IMR-90 (cell line): ENCODE results near the gene L1CAM. TPM values are rescaled to one million over a fixed set of nuclear protein-coding genes. Genes with fewer than 3 reads are reported as not detected.

Source experiments
- ATAC-seq: fragments of 200-7000 bp; cut with Tn5 transposase; 2 replicates; pipeline ENCODE4 v1.9.1; 2020; ENCODE audit warnings: low read depth, mild to moderate bottlenecking, moderate library complexity
- BruUV-seq: library from RNA; stranded (reverse); fragments of 400-500 nt; replicated peaks from 2 replicates; lab custom pipeline; 2021; lab: Mats Ljungman, UMichigan
- CTCF ChIA-PET: fragments of 300-600 bp; formaldehyde crosslinking; extraction: SDS; loops from one replicate; lab custom pipeline; 2021; ENCODE audit warnings: antibody characterized with exemption; lab: Yijun Ruan, JAX
- POLR2A ChIA-PET: fragments of 300-600 bp; sonication (Branson Sonifier 250); formaldehyde crosslinking; loops from one replicate; lab custom pipeline; 2022; ENCODE audit warnings: antibody characterized with exemption; ENCODE audit not compliant: unreplicated experiment; lab: Charles Lee
- DNase-seq: peaks from one replicate; pipeline ENCODE4 v3.0.0; 2013
- H2AFZ ChIP-seq: replicated peaks from 2 replicates; pipeline ENCODE3; 2013; ENCODE audit warnings: low read length, mild to moderate bottlenecking; ENCODE audit not compliant: poor library complexity
- H2AK5ac ChIP-seq: 2 replicates; pipeline ENCODE4 v1.6.1; 2013; ENCODE audit warnings: low read depth, low read length, inconsistent platforms
- H2AK9ac ChIP-seq: replicated peaks from 2 replicates; pipeline ENCODE3; 2013; ENCODE audit warnings: mild to moderate bottlenecking, low read depth, low read length, moderate library complexity; ENCODE audit not compliant: poor library complexity
- H2BK120ac ChIP-seq: 2 replicates; pipeline ENCODE4 v1.6.1; 2013; ENCODE audit warnings: low read depth, low read length, inconsistent platforms
- H2BK15ac ChIP-seq: 3 replicates; pipeline ENCODE4 v1.6.1; 2013; ENCODE audit warnings: low read depth, low read length, inconsistent platforms
- H2BK20ac ChIP-seq: 2 replicates; pipeline ENCODE4 v1.6.1; 2013; ENCODE audit warnings: low read depth, mild to moderate bottlenecking, inconsistent platforms, low read length, moderate library complexity
- H2BK5ac ChIP-seq: 2 replicates; pipeline ENCODE4 v1.6.1; 2013; ENCODE audit warnings: mild to moderate bottlenecking, low read depth, low read length, inconsistent platforms; ENCODE audit not compliant: poor library complexity, severe bottlenecking
- H3K14ac ChIP-seq: replicated peaks from 2 replicates; pipeline ENCODE4 v1.6.1; 2013; ENCODE audit warnings: low read depth, low read length, inconsistent platforms
- H3K18ac ChIP-seq: 2 replicates; pipeline ENCODE4 v1.6.1; 2013; ENCODE audit warnings: low read depth, low read length, control low read depth
- H3K23ac ChIP-seq: 2 replicates; pipeline ENCODE4 v1.6.1; 2013; ENCODE audit warnings: low read depth, low read length, inconsistent platforms
- H3K27ac ChIP-seq: 2 replicates; pipeline ENCODE4 v1.5.1; 2013; ENCODE audit warnings: mild to moderate bottlenecking, control low read depth, low read length; ENCODE audit not compliant: insufficient read depth
- H3K27me3 ChIP-seq: 2 replicates; pipeline ENCODE4 v1.6.1; 2013; ENCODE audit warnings: low read length; ENCODE audit not compliant: control insufficient read depth, insufficient read depth
- H3K36me3 ChIP-seq: 2 replicates; pipeline ENCODE4 v1.6.1; 2013; ENCODE audit warnings: low read length, mixed read lengths; ENCODE audit not compliant: control insufficient read depth, insufficient read depth
- H3K4ac ChIP-seq: 2 replicates; pipeline ENCODE4 v1.6.1; 2013; ENCODE audit warnings: low read depth, low read length, inconsistent platforms
- H3K4me1 ChIP-seq: 2 replicates; pipeline ENCODE4 v1.6.1; 2013; ENCODE audit warnings: low read length, mixed read lengths; ENCODE audit not compliant: control insufficient read depth, insufficient read depth
- H3K4me2 ChIP-seq: 2 replicates; pipeline ENCODE4 v1.6.1; 2013; ENCODE audit warnings: low read depth, mild to moderate bottlenecking, control low read depth, low read length, moderate library complexity
- H3K4me3 ChIP-seq: 2 replicates; pipeline ENCODE4 v1.5.1; 2013; ENCODE audit warnings: low read depth, mild to moderate bottlenecking, control low read depth, low read length, moderate library complexity; ENCODE audit not compliant: insufficient read depth
- H3K56ac ChIP-seq: 2 replicates; pipeline ENCODE4 v1.6.1; 2013; ENCODE audit warnings: low read length, inconsistent platforms; ENCODE audit not compliant: insufficient read depth; ENCODE audit errors: extremely low read depth
- H3K79me1 ChIP-seq, 2 experiments: 2 replicates each; pipeline ENCODE4 v1.6.1; 2013; ENCODE audit warnings: low read length in 2 of 2, inconsistent platforms in 1 of 2, low read depth in 1 of 2
- H3K9ac ChIP-seq: 2 replicates; pipeline ENCODE4 v1.6.1; 2013; ENCODE audit warnings: low read depth, low read length, control low read depth
- H3K9me1 ChIP-seq: 2 replicates; pipeline ENCODE4 v1.6.1; 2013; ENCODE audit warnings: low read length, inconsistent platforms; ENCODE audit not compliant: insufficient read depth
- H3K9me3 ChIP-seq: 2 replicates; pipeline ENCODE4 v1.6.1; 2013; ENCODE audit warnings: low read length; ENCODE audit not compliant: control insufficient read depth, insufficient read depth
- H4K20me1 ChIP-seq: 2 replicates; pipeline ENCODE4 v1.6.1; 2013; ENCODE audit warnings: low read length, inconsistent platforms; ENCODE audit not compliant: insufficient read depth
- H4K5ac ChIP-seq: 2 replicates; pipeline ENCODE4 v1.6.1; 2013; ENCODE audit warnings: mild to moderate bottlenecking, low read depth, low read length, control low read depth
- H4K8ac ChIP-seq, 2 experiments: 2 replicates each; pipeline ENCODE4 v1.6.1; 2013; ENCODE audit warnings: low read depth in 2 of 2, low read length in 2 of 2, control low read depth in 1 of 2, inconsistent platforms in 1 of 2
- H4K91ac ChIP-seq: 2 replicates; pipeline ENCODE4 v1.6.1; 2013; ENCODE audit warnings: low read depth, low read length, inconsistent platforms; ENCODE audit not compliant: insufficient read depth
- CEBPB ChIP-seq: IDR thresholded peaks from 2 replicates; pipeline ENCODE4 v1.6.1; 2012; ENCODE audit warnings: low read depth, low read length, improper control_type of control experiment
- MAFK ChIP-seq: IDR thresholded peaks from 2 replicates; pipeline ENCODE4 v1.6.1; 2012; ENCODE audit warnings: low read depth, low read length, improper control_type of control experiment
- MAZ ChIP-seq: IDR thresholded peaks from 2 replicates; pipeline ENCODE4 v1.6.1; 2012; ENCODE audit warnings: low read depth, mild to moderate bottlenecking, low read length, improper control_type of control experiment, moderate library complexity, borderline replicate concordance
- POLR2A ChIP-seq: IDR thresholded peaks from 2 replicates; pipeline ENCODE4 v1.6.1; 2012; ENCODE audit warnings: mild to moderate bottlenecking, low read depth, low read length
- RAD21 ChIP-seq: IDR thresholded peaks from 2 replicates; pipeline ENCODE4 v1.6.1; 2012; ENCODE audit warnings: low read length, improper control_type of control experiment
- WGBS, 2 experiments: methylation state at CpG; one replicate each; pipeline versions ENCODE4 v1.1.5 to v1.1.7; 2013; ENCODE audit warnings: missing lambda C conversion rate in 2 of 2; ENCODE audit not compliant: insufficient read length in 1 of 2; ENCODE audit errors: extremely low coverage in 2 of 2; 5-methylcytosine and 5-hydroxymethylcytosine counted together
- dilution Hi-C: fragments of 300-500 bp; cut with HindIII; formaldehyde crosslinking; loops from one replicate; pipeline ENCODE4 v1.14.3; 2018; ENCODE audit warnings: low sequenced_read_pairs; ENCODE audit not compliant: unreplicated experiment
- in situ Hi-C: fragments of 300-500 bp; cut with MboI; formaldehyde crosslinking; loops from 3 replicates; pipeline ENCODE4 v1.14.3; 2019; ENCODE audit warnings: low sequenced_read_pairs, inconsistent platforms, mixed read lengths
- intact Hi-C: fragments of 100-400 bp; cut with micrococcal nuclease; formaldehyde crosslinking; loops from 2 replicates; pipeline ENCODE4 v1.10.0; 2022
- polyA plus RNA-seq, 3 experiments: library from polyadenylated mRNA; depleted of rRNA; stranded (reverse); fragments of >200 nt; gene quantifications; 2 replicates each; pipeline ENCODE4 v1.2.3, GENCODE V29; 2012; ENCODE audit warnings: low replicate concordance in 1 of 3
- total RNA-seq: library from RNA; depleted of rRNA; stranded (reverse); fragments of >200 nt; gene quantifications from 2 replicates; pipeline ENCODE4 v1.2.3, GENCODE V29; 2012

The L1CAM gene
- total and polyA plus RNA-seq, 2 of the 4 experiments (the other 2 are of a cell fraction): 0.36 to 1.9 TPM

DNA sequence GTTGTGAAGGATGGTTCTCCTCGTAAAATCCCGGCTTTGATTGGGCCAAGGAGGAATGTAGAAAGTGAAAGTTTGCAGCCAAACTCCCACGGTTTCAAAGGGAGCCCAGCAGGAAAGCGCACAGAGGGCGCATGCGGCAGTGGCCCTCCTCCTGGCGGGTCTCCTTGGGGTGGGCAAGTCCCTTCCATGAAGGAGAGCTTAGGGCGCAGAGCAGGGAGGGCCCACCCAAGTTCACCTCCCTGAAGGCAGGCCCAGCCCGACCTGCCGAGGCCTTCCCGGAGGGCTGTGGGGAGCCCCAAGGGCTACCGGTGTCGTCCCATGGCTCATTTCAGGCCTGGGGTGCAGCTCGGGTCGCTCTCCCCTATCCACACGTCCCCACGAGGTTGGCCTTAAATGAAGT, 57.7 kb downstream of the L1CAM start:
- Histone ChIP-seq H4K91ac (no peak overlapping the region), H3K4me2 (no peak overlapping the region), H3K18ac (no peak overlapping the region), H3K56ac (no peak overlapping the region), H2BK5ac (no peak overlapping the region), H4K8ac (no peak overlapping the region), H2BK120ac (no peak overlapping the region), H3K9me1 (no peaks in the 10 kb centered on the region), H4K20me1 (no peaks in the 10 kb centered on the region; the same call in 1 of the 2 replicates), H4K5ac (no peak overlapping the region), H2AK5ac (no peak overlapping the region), H3K9ac (no peak overlapping the region), H3K79me1 (no peaks in the 10 kb centered on the region), H2BK15ac (no peak overlapping the region), H3K27me3 (peaks cover 57% of the 10 kb centered on the region), H3K14ac (no peak overlapping the region), H2AK9ac (no peak overlapping the region), H3K4me1 (no peaks in the 10 kb centered on the region), H3K23ac (no peak overlapping the region), H3K9me3 (peaks cover 13% of the 10 kb centered on the region; the same call in 1 of the 2 replicates), H3K4me3 (no peak overlapping the region), H3K27ac (no peak overlapping the region), H2BK20ac (no peak overlapping the region), H3K4ac (no peak overlapping the region), H3K36me3 (no peaks in the 10 kb centered on the region), H2AFZ (no peak overlapping the region)
- no TSS peak for BruUV-seq
- POLR2A ChIA-PET: no interaction called here
- WGBS, 2 experiments: no CpG with 5 or more reads among the region's 17 CpGs
- DNase-seq (no peak), ATAC-seq (no peak)
- intact Hi-C loops: loop anchor here (2.0 kb wide), 1 partner anchor 72 kb away; no protein-coding TSS in a partner anchor
- in situ Hi-C loops: no loop called here
- CTCF ChIA-PET: no interaction called here
- TF ChIP-seq MAZ: no peak
- no peak for TF ChIP-seq RAD21
- no peak for TF ChIP-seq POLR2A
- TF ChIP-seq CEBPB: no peak
- no peak for TF ChIP-seq MAFK
- dilution Hi-C loops: no loop called here
